GM12864 (cell line): ENCODE data around the gene WWP2.

Experiments used
- DNase-seq: peaks from one replicate; pipeline ENCODE4 v3.0.0-alpha.2; 2011; ENCODE audit warnings: low read depth
- H3K4me3 ChIP-seq: 2 replicates; pipeline ENCODE4 v1.5.1; 2011; ENCODE audit warnings: mild to moderate bottlenecking, low read depth, low read length, control low read depth
- TF ChIP-seq, protein P1 (sequence below): IDR thresholded peaks from 2 replicates; pipeline ENCODE4 v1.5.1; 2011; ENCODE audit warnings: low read depth, mild to moderate bottlenecking, moderate library complexity, low read length, control low read depth, inconsistent platforms; ENCODE audit errors: missing control alignments

The WWP2 gene

DNA sequence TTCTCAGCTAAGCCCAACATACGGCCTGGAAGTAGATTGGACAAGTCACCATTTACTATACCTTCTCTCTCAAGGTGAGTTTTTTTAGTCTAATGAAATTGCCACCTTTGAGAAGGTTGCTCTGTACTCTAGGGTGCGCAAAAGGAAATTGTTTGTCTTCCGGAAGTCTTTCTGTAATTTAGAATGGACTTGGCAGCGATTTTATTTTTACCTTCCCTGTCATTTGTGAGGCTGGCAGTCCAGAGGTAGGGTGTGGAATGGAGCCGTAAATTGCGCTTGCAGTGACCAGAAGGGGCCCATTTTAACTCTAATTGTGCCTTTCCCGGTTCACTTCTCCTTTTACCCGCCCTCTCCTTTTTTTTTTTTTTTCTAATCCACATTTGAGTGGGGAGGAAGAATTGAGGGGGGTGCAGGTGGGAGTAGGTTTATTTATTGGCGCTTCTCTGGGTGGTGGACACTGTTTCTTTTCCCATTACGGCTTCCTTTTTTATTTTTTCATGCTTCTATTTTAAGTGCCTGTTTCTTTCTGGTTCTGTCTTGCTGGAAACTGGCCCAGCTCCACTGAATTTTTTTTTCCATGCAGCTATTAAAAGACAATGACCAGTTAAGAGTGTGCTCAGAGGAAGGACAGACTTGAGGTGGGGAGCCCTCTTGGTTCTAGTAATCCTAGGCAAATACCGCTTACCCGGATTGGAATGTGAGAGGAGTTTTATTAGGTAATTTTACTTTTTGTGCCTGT, 99.3 kb downstream of the WWP2 start:
- TF ChIP-seq, protein P1, sequence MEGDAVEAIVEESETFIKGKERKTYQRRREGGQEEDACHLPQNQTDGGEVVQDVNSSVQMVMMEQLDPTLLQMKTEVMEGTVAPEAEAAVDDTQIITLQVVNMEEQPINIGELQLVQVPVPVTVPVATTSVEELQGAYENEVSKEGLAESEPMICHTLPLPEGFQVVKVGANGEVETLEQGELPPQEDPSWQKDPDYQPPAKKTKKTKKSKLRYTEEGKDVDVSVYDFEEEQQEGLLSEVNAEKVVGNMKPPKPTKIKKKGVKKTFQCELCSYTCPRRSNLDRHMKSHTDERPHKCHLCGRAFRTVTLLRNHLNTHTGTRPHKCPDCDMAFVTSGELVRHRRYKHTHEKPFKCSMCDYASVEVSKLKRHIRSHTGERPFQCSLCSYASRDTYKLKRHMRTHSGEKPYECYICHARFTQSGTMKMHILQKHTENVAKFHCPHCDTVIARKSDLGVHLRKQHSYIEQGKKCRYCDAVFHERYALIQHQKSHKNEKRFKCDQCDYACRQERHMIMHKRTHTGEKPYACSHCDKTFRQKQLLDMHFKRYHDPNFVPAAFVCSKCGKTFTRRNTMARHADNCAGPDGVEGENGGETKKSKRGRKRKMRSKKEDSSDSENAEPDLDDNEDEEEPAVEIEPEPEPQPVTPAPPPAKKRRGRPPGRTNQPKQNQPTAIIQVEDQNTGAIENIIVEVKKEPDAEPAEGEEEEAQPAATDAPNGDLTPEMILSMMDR, result no peak
- H3K4me3 ChIP-seq, result no peak overlapping the region
- DNase-seq, result no peak

DNA sequence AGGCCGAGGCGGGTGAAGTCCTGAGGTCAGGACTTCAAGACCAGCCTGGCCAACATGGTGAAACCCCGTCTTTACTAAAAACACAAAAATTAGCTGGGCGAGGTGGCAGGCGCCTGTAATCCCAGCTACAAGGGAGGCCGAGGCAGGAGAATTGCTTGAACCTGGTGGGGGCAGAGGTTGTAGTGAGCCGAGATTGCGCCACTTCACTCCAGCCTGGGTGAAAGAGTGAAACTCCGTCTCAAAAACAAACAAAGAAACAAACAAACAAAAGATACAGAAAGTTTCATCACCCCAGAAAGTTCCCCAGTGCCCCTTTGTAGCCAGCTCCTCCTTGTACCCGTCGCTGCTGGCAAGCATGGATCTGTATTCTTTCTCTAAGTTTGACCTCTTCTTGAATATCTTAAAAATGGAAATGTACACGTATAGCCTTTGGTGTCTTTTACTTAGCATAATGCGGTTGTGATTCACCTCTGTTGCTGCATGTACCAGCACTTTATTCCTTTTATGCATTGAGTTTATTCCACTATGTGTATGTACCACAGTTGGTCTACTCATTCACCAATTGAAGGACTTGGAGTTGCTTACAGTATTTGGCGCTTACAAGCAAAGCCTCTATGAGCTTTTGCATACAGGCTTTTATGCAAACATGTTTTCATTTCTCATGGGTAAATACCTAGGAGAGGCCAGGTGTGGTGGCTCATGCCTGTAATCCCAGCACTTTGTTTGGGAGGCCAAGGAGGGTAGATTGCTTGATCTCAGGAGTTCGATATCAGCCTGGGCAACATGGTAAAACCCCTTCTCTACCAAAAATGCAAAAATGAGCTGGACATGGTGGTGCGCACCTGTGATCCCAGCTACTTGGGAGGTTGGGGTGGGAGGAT, 101.5 kb downstream of the WWP2 start:
- DNase-seq, result no peak
- no peak overlapping the region for H3K4me3 ChIP-seq
- TF ChIP-seq, protein P1, result no peak

DNA sequence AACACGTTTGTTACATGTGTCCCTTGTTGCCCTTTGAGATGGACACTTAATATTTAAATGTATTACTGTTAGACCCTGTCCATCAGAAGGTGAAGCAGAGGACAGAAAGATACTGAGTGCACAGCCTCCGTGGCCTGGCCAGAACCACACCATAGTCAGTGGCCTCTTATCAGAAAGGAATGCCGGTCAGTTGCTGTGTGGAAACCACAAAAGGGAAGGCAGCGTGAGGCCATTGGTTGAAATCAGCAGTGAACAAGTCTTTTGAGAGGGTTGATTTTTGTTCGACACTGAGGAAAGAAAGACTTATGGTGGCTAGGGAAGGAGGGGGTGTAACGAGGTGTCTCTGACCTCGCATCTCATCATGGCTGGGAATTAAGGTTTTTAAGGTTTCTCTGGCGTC, 103.6 kb downstream of the WWP2 start:
- no peak for DNase-seq
- H3K4me3 ChIP-seq, result no peak overlapping the region

DNA sequence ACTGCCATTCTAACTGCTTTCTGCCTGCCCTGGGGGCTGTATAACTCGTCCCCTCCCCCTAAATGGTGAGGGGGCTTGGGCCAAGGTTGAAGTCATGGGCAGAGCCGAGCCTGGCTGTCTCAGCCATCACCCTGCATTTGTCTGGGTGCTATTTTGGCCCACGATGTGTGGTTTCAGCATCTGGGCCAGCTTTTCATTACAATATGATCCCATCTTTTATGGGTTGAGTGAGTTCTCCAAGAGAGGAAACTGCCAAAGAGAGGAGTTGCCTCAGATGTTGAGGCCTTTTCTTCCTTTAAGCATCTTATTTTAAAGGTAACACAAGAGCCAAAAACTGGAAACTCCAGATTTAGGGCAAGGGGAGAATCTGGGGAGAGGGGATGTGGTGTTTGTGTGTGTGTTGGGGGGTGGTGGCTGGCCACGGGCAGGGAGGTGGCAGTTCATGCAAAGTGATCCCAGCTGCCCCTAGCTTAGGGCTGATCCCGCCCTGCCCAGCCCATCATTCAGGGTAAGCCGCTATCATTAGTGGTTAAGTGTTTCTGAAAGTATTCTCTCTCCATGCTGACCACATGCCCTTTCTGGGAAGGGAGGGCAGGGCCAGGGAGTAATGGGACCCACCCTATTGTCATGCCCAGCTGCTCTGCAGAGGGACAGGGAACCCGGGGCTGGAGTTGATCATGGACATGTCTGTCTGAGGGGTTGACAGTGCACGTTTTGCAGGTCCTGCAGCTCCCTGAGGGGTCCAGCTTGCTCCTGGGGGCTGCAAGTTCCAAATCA, 105.8 kb downstream of the WWP2 start:
- DNase-seq, result no peak
- TF ChIP-seq, protein P1, result no peak
- no peak overlapping the region for H3K4me3 ChIP-seq

More for the DNA sequence above, 103.6 kb downstream of the WWP2 start:
- TF ChIP-seq, protein P1, result no peak

DNA sequence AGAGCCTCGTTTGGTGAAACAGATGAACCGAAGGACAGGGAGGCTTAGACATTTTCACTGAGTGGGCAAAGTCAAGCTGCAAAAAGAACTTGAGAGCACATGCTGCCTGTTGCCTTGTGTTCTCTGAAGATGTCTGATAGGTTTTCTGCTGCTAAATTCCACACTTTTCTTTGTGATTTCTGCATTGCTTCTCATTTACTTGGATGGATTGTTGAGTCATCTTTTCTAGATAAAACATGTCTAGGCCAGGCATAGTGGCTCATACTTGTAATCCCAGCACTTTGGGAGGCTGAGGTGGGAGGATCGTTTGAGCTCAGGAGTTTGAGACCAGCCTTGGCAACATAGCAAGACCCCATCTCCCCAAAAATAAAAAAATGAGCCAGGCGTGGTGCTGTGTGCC, 108.6 kb downstream of the WWP2 start:
- TF ChIP-seq, protein P1, result no peak
- DNase-seq, result no peak
- H3K4me3 ChIP-seq, result no peak overlapping the region

DNA sequence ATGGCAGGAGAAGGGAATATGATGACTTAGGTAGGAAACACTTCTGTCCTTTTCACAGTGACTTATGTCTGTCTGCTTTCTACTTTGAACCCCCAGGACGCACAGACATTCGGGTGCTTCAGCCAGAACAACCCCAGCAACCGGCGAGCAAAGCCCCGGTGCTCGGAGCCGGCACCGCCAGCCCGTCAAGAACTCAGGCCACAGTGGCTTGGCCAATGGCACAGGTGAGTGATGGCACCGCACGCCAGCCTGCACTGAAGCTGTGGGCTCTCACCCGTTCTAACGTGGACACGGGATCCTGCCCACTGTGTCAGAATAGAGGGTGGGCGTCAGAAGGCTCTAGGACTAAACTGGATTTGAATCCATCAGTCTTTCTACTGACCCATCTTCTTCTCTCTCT, 109.6 kb downstream of the WWP2 start:
- H3K4me3 ChIP-seq, result no peak overlapping the region
- TF ChIP-seq, protein P1, result no peak
- no peak for DNase-seq
